Subcutaneous adipose tissue (tissue), 4 donors: Measurements from ENCODE around the gene SNN. TPM values are rescaled to one million over a fixed set of nuclear protein-coding genes. Genes with fewer than 3 reads are reported as not detected.

Experiments used
- CTCF ChIP-seq: fragments of 450-650 bp; IDR thresholded peaks from one replicate; pipeline ENCODE4 v1.5.1; 2016; ENCODE audit warnings: low read depth, mild to moderate bottlenecking, control low read depth, antibody characterized with exemption, moderate library complexity
- total RNA-seq, 4 donors: library from RNA; depleted of rRNA; stranded (reverse); fragments of >200 nt; gene quantifications; one replicate each; pipeline ENCODE4 v1.1.0, GENCODE V29; 2016

SNN gene
- total RNA-seq, 4 donors from 2014 or later = 25.4 to 87.6 (median 50.1) TPM

GRCh38 chr16:11689031-11689840 lies 21.0 kb downstream of the SNN start:
- no peak for TF ChIP-seq CTCF

GRCh38 chr16:11691235-11691634 lies 23.0 kb downstream of the SNN start:
- no peak for TF ChIP-seq CTCF

GRCh38 chr16:11691771-11692170 lies 23.5 kb downstream of the SNN start:
- no peak for TF ChIP-seq CTCF

GRCh38 chr16:11692171-11692570 lies 23.9 kb downstream of the SNN start:
- no peak for TF ChIP-seq CTCF

- no peak for TF ChIP-seq CTCF
These were observed 24.4 kb downstream of the SNN start for GRCh38 chr16:11692651-11693050.

- no peak for TF ChIP-seq CTCF
These were observed 28.2 kb downstream of the SNN start for GRCh38 chr16:11696266-11697012.

GRCh38 chr16:11697319-11697718 lies 29.1 kb downstream of the SNN start:
- TF ChIP-seq CTCF = no peak
